ENCODE data around the gene ENTPD2.

Gene ENTPD2

DNA sequence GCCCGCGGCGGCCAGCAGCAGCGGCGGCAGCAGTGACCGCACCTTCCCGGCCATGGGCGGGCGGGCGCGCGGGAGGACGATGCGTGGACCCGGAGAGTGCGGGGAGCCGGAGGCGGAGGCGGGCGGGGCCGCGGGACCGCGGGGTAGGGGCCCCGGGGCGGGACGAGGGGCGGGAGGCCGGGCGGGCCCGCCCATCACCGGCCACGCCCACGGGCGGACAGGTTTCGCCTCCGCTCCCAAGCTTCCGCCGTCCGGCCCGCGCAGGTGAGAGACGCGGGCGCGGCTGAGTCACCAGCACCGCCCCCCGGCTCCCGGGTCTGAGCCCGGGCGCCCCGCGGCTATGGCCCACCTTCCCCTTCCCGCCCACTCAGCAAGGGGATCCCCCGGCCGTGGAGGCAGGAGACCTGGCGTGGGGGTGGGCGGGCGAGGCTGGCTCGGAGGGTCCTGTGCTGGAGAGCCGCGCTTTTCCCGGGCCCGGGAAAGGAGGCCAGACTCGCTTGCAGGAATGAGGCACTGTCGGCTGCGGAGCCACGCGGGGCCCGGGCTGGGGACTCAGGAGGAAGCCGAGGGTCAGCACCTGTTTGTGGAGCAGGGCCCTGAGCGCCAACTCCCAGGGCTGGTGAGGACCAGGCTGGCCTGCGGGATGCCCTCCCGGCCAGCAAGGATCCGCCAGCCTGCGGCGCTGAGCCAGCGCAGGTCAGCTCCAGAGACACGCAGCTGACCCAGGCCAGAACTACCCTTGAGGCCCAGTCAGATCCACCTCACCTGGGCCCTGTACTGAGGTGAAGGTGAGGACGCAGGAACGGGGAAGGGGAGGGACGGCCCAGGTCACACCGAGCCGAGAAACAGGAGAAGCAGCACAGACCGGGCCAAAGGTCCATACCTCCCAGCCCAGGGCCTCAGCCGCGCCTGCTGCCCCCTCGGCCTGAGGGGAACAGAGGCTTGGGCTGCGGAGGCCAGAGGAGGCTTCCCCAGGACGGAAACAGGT is at the start of gene ENTPD2:
ENTPD2 (minus strand) TSS at position 118 of the 988 bp plus-strand sequence; CDS start at position 54, 64 bp downstream.
- peak; percentile 69 for DNase-seq

DNA sequence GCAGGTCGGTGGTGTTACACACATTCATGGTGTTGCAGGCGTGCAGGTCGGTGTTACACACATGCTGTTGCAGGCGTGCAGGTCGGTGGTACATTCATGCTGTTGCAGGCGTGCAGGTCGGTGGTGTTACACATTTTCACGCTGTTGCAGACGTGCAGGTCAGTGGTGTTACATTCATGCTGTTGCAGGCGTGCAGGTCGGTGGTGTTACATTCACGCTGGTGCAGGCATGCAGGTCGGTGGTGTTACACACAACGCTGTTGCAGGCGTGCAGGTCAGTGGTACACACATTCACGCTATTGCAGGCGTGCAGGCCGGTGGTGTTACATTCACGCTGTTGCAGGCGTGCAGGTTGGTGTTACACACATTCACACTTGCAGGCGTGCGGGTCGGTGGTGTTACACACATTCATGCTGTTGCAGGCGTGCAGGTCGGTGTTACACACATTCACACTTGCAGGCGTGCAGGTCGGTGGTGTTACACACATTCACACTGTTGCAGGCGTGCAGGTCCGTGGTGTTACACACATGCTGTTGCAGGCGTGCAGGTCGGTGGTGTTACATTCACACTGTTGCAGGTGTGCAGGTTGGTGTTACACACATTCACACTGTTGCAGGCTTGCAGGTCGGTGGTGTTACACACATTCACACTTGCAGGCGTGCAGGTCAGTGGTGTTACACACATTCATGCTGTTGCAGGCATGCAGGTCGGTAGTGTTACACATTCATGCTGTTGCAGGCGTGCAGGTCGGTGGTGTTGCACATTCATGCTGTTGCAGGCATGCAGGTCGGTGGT is 49.5 kb upstream of the ENTPD2 start:
- no peak for DNase-seq

DNA sequence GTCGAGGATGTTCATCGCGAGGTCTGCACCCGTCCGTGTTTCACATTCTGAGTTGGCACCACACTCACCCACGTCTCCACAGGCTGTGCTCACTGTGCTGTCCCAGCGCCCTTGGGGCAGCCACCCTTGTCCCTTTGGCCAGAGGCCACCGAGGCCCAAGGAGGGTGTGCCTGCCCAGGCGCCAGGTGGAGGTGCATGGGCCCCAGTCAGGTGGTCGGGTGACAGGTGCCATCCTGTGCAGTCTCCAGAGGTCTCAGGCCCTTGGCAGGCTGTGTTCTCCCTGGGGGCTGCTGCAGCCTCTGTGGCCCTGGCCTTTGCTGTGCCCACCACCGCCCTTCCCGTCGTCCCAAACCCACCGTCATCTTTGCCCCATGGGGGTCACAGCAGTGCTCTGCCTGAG is 45.4 kb upstream of the ENTPD2 start:
- no peak for DNase-seq

DNA sequence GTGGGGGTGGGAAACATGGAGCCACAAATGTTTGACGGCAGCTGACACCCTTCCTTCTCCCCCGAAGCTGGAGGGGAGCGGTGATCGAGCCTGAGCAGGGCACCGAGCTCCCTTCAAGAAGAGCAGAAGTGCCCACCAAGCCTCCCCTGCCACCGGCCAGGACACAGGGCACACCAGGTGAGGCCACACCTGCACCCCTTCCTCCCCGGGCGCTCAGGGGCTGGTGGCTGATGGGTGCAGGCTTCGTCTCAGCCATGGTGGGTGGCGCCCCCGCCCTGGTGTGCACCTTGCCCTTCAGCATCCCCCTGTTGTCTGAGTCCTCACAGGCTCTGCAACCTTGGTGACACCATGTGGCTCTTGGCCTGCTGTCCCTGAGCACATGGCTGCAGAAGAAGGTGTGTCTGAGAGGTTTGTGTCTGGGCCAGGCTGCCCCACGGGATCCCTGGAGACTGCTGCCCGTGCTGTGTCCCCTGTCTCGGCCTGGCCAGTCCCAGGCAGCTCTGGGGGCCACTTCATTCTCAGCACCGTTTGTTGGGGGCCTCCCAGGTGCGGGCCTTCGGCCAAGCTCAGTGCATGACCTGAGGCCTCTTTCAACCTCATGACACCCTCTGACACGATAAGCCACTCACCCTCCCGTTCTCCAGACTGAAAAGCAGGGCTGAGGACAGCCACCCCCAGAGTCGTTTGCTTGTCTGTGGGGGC is 44.1 kb upstream of the ENTPD2 start:
- DNase-seq = no peak

DNA sequence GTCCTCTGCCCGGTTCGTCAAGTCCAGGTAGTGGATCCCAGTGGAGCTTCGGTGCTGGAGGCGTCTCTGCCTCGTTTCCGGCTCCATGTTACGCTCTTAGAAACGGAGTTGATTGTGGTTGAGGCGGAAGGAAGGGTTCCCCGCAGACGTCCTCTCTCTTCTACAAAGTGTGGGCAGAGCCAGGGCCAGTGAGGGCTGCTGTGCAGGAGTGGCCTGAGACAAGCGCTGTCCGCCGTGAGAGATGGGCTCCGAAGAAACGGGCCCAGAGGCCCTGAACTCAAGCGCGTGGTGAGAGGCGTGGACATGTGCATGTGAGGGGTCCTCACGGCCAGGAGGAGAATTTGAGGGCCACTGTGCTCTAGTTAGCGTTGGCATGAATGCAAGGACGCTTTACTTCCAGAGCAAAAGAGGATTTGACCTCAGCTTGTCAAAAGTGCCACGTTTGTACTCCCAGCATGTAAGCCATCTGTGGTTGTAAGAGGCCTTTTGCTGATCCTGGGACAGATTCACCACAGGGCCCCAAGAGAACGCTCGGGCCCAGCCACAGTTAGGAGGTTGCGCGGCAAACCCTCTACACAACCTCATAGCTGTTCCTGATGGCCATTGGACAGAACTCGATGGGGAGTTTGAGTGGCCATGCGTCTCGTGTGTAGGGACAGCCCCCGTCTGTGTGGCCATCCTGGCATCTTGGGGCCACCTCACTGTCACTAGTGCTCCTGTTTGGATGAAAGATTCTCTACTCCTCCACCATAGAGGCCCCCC is 43.1 kb upstream of the ENTPD2 start:
- no peak for DNase-seq

DNA sequence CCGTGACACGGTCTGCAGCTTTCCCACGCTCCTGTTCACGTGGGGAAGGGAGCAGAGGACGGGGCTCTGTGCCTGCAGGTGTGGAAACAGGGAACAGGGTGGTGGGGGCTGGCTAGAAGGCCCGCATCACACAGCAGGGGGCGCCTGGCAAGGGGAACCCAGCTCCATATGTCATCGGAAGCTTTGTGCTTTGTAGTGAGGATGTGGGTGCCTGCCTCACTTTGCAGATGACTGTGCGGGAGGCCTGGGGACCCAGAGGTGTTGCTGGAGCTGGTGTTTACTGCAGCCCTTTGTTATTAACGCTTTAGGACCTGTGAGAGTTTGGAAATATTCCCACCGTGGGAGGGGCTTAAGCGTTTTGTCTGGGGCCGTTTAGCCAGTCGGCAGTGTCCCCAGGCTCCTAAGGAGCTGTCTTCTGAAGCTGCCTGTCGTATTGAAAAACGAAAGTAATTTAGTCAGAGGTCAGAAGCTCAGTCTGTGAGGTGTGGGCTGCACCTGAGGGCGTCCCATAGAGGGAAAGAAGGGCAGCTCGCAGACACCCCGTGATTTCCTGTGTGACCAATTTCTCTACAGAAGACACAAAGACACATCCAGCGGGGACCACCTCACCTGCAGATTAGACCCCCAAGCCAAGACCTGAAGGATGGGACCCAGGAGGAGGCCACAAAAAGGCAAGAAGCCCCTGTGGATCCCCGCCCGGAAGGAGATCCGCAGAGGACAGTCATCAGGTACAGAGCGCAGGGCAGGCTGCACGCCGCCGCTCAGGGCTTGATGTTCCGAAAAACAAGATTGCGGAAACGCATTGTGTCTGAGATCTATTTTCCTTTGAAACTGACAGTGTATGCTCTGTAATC is 42.0 kb upstream of the ENTPD2 start:
- DNase-seq = peak; percentile 90

DNA sequence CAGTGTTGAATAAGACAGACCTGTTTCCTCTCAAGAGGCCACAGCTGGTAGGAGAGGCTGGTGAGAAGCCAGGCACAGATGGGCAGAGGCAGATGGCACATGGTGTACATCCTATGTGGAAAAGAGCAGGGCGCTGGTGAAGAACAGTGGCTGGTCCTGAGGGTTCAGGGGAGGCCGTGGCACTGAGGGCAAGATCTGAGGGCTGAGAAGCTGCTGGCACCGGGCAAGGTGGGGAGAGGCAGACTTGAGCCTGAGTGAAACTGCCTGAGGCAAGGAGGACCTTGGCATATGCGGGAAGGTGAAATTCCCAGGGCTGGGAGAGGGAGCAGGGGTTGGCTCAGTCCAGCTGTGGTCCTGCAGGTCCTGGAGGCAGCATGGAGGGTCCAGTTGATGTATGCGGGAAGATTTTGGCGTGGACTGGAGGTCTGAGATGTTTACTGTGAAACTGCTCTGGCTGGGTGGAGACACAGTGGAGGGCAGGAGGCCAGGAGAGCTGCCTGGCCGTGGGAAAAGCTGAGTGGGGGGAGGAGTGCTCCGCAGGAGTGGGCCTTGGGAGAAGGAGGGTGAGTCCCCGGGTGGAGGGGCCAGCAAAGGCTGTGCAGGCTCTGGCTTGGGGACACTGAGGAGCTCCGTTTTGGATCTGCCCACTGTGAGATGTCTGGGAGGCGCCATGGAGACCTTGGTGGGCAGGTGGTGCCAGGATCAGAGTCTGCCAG is 35.5 kb upstream of the ENTPD2 start:
- DNase-seq = no peak

- DNase-seq = no peak
Observed at GRCh38 chr9:137088121-137088520, 34.3 kb upstream of the ENTPD2 start.

GRCh38 chr9:137087409-137087925 is 33.6 kb upstream of the ENTPD2 start:
- no peak for DNase-seq

GRCh38 chr9:137086531-137087408 is 32.9 kb upstream of the ENTPD2 start, which contains the start of gene MAN1B1:
MAN1B1 (plus strand) TSS chr9:137086985; CDS start chr9:137087000, 15 bp downstream.
- peak; percentile 100 for DNase-seq

DNA sequence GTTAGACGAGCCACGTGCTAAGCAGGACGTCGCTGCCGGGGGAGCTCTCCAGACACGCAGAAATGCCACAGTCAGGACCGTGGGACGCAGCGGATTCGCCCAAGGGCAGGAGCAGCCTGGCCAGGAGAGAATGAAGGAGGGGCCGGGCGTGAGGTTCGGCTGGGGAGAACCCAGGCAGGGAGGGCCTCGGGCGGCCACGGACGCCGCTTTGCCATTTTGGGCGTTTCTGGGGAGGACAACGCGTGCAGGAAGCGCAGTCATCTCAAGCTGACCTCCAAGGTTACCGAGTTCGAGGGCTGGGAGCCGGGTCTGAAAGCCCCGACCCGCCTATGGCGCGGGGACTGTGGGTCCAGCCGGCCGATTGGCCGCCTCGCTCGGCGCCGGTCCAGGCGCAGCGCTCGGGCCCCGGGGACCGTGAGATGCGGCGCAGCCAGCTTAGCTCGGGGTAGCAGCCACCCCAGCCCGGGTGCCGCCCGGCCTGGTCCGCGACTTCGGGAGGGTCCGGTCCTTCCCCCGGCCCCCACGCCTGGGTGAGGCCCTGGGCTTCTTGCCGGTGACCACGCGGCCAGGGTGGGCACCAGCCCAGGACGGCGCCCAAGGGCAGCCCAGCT is 32.2 kb upstream of the ENTPD2 start:
- DNase-seq = peak; percentile 27

GRCh38 chr9:137084526-137084925 is 30.7 kb upstream of the ENTPD2 start:
- DNase-seq = no peak

- no peak for DNase-seq
Observed at GRCh38 chr9:137083394-137084004, 29.6 kb upstream of the ENTPD2 start.

DNA sequence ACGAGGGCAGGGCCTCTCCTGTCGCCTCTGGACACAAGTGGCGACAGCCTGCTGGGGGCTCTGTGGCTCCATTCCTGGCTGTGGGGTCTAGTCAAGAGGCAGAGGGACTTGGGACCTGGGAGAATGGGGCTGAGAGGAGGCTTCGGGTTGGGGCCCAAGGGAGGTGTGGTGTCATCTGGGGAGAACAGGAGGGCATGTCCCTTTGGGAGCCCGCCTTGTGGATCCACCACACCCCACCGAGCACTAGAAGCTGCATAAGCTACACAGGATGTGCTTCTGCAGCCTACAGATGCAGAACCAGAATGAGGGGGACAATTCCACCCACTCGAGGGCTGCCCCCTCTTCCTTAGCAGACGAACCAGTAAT is 29.0 kb upstream of the ENTPD2 start:
- DNase-seq = no peak

DNA sequence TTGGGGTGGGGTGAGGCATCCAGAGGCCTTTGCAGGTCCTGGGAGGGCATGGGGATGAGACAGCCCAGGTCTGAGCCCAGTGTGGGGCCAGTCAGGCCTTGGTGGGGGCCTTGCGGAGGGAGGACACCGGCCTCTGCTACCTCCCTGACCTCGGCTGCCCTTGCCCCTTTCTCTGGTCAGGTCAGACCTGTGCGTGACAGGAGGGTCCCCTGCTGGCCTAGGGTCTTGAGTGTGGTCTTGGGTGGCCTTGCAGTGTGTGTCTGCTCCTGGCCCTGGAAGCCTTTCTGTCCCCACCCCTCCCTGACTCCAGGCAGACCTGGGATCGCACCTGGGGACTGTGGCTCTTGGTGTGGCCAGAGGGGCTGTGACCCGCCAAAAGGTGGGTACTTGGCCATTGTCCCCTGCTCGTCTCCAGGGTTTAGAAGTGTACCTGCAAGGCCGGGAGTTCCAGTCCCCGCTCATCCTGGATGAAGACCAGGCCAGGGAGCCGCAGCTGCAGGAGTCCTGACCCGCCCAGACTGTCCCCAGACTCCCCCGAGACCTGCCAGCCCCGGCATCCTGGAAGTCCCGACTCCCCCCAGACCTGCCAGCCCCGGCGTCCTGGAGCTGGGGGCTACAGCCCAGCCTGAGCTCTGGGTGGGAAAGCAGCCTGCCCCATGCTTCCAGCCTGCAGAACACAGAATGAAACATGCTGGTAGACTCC is 28.5 kb upstream of the ENTPD2 start:
- no peak for DNase-seq

GRCh38 chr9:137080260-137081122 is 26.6 kb upstream of the ENTPD2 start:
- no peak for DNase-seq

DNA sequence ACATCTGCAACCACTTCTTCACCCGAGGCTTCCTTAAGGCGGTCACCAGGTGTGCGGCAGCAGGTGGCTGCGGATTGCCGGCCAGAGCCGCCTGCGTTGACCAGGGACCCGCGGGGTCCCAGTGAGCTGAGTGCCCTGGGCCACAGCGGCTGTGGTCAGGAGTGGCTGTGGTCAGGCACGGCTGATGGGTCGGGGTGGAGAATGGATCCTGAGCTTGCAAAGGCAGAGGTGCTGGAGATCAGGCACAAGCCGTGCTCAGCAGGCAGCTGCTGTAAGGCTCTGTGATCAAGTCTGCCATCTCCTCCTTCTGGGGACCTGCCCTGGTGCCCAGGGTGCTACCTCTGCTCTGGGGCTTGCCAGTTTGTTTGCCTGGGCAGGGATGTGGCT is 25.5 kb upstream of the ENTPD2 start:
- no peak for DNase-seq
